GM12875 (cell line): ENCODE results near the gene TRDN.

Experiments
- H3K4me3 ChIP-seq: one replicate; pipeline ENCODE4 v1.5.1; 2011; ENCODE audit warnings: low read depth, low read length, control low read depth
- TF ChIP-seq, protein P1 (sequence below): IDR thresholded peaks from 2 replicates; pipeline ENCODE4 v1.5.1; 2011; ENCODE audit warnings: low read depth, mild to moderate bottlenecking, control low read depth, inconsistent platforms, low read length, moderate library complexity, borderline replicate concordance; ENCODE audit not compliant: insufficient read depth

The TRDN gene

DNA sequence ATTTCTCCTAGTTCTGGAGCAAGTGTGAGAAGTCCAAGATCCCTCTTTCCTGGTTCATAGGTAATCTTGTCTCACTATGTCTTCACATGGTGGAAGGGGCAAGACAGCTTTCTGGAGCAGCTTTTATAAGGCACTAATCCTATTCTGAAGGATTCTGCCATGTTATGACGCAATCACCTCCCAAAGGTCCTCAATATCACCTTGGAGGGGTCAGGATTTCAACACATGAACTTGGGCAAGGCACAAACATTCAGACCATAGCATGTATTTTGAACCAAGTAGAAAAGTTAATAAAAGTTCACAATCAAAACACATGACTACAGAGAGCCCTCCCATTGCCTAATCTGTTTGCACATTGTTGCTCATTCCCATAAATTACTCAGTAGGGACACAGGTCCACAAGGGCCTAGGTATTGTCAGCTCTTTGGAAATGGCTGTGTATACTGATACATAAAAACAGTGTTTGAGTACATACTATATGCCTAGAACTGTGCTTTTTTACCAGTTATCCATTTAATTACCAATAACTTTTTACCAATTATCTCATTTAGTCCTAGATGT lies 11.3 kb upstream of the TRDN start:
- no peak overlapping the region for H3K4me3 ChIP-seq
- TF ChIP-seq, protein P1, sequence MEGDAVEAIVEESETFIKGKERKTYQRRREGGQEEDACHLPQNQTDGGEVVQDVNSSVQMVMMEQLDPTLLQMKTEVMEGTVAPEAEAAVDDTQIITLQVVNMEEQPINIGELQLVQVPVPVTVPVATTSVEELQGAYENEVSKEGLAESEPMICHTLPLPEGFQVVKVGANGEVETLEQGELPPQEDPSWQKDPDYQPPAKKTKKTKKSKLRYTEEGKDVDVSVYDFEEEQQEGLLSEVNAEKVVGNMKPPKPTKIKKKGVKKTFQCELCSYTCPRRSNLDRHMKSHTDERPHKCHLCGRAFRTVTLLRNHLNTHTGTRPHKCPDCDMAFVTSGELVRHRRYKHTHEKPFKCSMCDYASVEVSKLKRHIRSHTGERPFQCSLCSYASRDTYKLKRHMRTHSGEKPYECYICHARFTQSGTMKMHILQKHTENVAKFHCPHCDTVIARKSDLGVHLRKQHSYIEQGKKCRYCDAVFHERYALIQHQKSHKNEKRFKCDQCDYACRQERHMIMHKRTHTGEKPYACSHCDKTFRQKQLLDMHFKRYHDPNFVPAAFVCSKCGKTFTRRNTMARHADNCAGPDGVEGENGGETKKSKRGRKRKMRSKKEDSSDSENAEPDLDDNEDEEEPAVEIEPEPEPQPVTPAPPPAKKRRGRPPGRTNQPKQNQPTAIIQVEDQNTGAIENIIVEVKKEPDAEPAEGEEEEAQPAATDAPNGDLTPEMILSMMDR: no peak

DNA sequence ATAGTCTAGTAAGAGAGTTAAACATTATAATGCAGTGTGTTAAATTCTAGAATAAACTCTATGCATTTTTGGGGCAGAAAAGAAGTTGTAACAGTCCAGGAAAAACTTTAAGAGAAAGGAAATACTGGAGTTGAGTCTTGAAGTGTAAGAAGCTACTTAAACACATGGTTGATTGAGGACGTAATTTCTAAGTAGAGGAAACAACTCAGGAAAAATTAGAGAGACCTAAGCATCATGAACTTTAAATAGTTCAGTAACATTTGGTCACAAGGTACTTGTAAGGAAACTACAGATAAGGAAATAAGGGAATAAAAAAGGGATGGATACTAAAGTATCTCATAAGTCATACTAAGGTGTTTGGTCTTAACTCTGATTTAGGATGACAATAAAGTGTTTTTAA lies 4.7 kb upstream of the TRDN start:
- H3K4me3 ChIP-seq: no peak overlapping the region
- TF ChIP-seq, protein P1: no peak

DNA sequence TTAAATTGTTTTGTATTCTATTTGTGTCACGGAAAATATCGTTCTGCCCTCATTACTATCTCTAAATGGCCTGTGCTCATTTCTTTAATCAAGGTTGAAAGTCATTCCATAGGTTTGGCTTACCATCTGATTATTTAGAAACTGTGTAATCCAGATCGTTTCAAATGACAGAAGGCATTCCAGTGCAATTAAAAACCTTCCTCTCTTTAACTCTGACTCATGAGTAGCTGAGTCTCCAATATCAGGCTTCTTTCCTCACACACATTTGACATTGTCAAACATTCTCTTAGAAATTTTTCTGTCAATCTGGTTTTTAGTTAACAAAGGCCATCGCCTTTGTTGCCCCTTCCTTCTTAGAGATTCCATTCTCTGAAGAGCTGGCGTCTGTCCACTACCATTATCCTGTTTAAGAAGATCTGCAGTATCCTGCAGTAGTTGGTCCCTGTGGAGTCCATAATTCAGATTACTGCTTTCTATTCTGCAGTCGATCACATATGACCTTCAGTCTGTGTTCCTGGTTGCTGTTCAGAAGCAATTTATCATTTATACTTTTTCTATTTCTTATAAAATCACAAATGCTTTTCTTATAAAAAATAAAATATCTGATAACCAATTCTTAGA lies 3.9 kb upstream of the TRDN start:
- TF ChIP-seq, protein P1: no peak
- H3K4me3 ChIP-seq: no peak overlapping the region

DNA sequence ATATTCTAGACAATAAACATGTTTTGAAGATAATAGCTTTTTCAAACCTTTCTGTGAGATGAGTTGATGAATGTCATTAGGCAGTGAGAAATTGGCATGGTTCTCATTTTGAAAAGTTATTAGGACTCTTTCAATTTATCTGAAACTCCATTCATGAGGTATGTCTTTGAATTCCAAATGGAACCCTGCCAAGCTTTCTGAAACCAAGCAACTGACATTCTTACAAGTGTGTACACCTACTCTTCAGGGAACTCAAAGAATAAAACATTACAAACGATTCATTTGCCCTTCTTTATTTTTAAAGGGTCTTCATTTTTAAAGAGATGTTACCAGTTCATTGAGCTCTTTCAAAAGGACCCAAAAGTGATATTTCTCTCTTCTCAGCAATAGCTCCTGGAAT lies 2.1 kb upstream of the TRDN start:
- no peak overlapping the region for H3K4me3 ChIP-seq
- TF ChIP-seq, protein P1: no peak

DNA sequence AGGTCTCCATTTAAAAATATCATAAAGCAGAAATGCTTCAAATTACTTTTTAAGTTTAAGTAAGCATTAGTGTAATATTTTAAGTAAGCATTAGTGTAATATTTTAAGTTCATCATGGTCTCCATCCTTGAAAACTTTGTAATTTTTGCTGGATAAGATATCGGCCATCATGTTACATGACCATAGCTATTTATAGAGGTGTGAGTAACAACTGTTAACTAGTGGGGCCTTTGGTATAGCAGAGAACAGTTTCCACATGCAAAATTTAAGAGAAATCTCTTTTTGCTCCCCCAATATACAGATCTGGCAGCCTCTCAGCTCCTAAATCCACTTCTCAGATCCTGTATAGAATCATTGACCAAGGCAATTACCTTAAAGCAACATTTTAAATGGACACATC lies 468 bp downstream of the TRDN start:
- H3K4me3 ChIP-seq: no peak overlapping the region
- TF ChIP-seq, protein P1: no peak

DNA sequence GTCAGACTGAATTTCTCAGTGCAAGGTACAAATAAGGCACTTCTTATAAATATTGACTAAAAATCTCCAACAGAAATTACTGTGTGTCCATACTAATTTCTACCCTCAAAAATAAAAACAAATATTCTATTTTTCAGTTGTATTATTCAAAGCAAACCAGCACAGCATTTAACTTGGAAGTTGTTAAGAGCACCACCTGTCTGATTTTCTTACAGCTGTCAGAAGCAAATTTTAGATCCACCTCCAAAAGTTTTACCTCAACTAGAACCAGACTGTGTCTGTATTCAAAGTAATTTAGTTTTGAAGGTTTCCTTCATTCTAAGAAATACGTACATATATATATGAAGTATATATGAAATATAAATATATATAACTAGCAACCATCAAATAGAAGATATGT lies 1.2 kb downstream of the TRDN start:
- TF ChIP-seq, protein P1: no peak

DNA sequence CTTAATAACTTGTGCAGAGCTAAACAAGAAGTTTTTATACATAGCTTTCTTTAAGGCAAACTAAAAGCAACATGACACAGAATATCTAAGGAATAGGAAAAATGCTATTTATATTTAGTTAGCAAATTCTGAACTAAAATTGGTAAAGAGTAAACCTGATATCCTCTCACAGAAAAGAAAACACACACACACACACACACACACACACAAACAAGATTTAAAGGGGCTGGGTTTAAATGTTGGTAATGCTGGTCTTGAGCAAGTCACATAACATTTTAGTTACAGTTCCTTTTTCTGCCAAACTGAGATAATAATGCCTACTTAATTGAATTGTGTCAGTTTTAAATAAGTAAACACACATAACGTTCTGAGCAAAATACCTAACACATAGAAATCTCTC lies 1.6 kb downstream of the TRDN start:
- TF ChIP-seq, protein P1: no peak
- no peak overlapping the region for H3K4me3 ChIP-seq

More for the DNA sequence above, 1.2 kb downstream of the TRDN start:
- H3K4me3 ChIP-seq: no peak overlapping the region
